ENCODE results near the gene MIA.

DNA sequence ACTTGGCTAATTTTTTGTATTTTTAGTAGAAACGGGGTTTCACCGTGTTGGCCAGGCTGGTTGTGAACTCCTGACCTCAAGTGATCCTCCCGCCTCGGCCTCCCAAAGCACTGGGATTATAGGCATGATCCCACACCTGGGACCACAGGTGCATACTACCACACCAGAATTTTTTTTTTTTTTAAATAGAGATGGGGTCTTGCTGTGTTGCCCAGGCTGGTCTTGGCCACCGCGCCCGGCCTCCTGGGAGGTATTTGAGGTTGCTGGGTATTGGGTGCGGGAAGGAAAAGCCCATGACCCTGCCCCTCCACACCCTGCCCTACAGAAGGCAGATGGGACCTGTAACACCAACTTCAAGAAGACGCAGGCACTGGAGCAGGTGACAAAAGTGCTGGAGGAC is 38.7 kb upstream of the MIA start:
- TF ChIP-seq, protein P1, sequence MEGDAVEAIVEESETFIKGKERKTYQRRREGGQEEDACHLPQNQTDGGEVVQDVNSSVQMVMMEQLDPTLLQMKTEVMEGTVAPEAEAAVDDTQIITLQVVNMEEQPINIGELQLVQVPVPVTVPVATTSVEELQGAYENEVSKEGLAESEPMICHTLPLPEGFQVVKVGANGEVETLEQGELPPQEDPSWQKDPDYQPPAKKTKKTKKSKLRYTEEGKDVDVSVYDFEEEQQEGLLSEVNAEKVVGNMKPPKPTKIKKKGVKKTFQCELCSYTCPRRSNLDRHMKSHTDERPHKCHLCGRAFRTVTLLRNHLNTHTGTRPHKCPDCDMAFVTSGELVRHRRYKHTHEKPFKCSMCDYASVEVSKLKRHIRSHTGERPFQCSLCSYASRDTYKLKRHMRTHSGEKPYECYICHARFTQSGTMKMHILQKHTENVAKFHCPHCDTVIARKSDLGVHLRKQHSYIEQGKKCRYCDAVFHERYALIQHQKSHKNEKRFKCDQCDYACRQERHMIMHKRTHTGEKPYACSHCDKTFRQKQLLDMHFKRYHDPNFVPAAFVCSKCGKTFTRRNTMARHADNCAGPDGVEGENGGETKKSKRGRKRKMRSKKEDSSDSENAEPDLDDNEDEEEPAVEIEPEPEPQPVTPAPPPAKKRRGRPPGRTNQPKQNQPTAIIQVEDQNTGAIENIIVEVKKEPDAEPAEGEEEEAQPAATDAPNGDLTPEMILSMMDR (IDR thresholded peaks at IDR 0.05): no peak
- TF ChIP-seq EZH2 (IDR thresholded peaks at IDR 0.05) (no peak), EZH2phosphoT487 (IDR thresholded peaks at IDR 0.05) (no peak)

Data from neural progenitor cell (in vitro differentiated cells).